Prostate gland (tissue), 2 donors: ENCODE data around the gene TRIM72. TPM values are rescaled to one million over a fixed set of nuclear protein-coding genes. Genes with fewer than 3 reads are reported as not detected.

Source experiments
- DNase-seq: peaks from one replicate; pipeline ENCODE4 v3.0.0-alpha.2; 2019; ENCODE audit warnings: low spot score
- H3K27ac ChIP-seq, 2 donors: fragments of 200-600 bp; sonication (generic); 2 replicates each; pipeline ENCODE4 v1.5.1; 2017 to 2019
- H3K27me3 ChIP-seq: fragments of 200-600 bp; sonication (generic); replicated peaks from 2 replicates; pipeline ENCODE4 v1.5.1; 2019; ENCODE audit not compliant: insufficient read depth
- H3K36me3 ChIP-seq, 2 donors: fragments of 200-600 bp; sonication (generic); 1 replicate in 1 of 2; 2 replicates in 1 of 2; pipeline versions ENCODE4 v1.5.1 to v1.8.1; 2017 to 2019
- H3K4me1 ChIP-seq: fragments of 200-600 bp; sonication (generic); replicated peaks from 2 replicates; pipeline ENCODE4 v1.5.1; 2019
- H3K4me3 ChIP-seq, 2 donors: fragments of 200-600 bp; sonication (generic); 2 replicates each; pipeline ENCODE4 v1.5.1; 2017 to 2019
- H3K9me3 ChIP-seq: fragments of 200-600 bp; sonication (generic); 2 replicates; pipeline ENCODE4 v1.5.1; 2017
- CTCF ChIP-seq, 4 experiments: fragments of 200-600 bp in 2 of 4; fragments of 450-650 bp in 2 of 4; sonication (generic) in 2 of 4; IDR thresholded peaks; 1 replicate in 3 of 4; 2 replicates in 1 of 4; pipeline ENCODE4 v1.5.1; 2016 to 2019; ENCODE audit warnings: antibody characterized with exemption in 4 of 4, mild to moderate bottlenecking in 2 of 4, moderate library complexity in 2 of 4
- POLR2A ChIP-seq: fragments of 450-650 bp; IDR thresholded peaks from one replicate; pipeline ENCODE4 v1.6.1; 2016; ENCODE audit warnings: antibody characterized with exemption, mild to moderate bottlenecking
- POLR2AphosphoS5 ChIP-seq: sonication (generic); formaldehyde crosslinking; IDR thresholded peaks from one replicate; pipeline ENCODE4 v1.6.1; 2017; ENCODE audit warnings: antibody characterized with exemption
- WGBS: methylation state at CpG from one replicate; pipeline ENCODE4 v1.1.5; 2018; 5-methylcytosine and 5-hydroxymethylcytosine counted together
- intact Hi-C: fragments of 100-400 bp; cut with DNase I; formaldehyde crosslinking; loops from one replicate; pipeline ENCODE4 v1.14.2; 2022
- total RNA-seq, 2 donors: library from RNA; depleted of rRNA; stranded (reverse); fragments of >200 nt; gene quantifications; one replicate each; pipeline ENCODE4 v1.1.0, GENCODE V29; 2016

TRIM72 gene
- total RNA-seq, 2 donors from 2014 or later: 0.23 to 3.9 TPM

GRCh38 chr16:31186930-31187807, 26.8 kb upstream of the TRIM72 start:
- TF ChIP-seq CTCF (IDR thresholded peaks at IDR 0.05): no peak
- TF ChIP-seq POLR2AphosphoS5: no peak
- no peak for TF ChIP-seq POLR2A
- Histone ChIP-seq H3K36me3 (peaks cover 34 to 51% of the 10 kb centered on the region in 2 donors), H3K27me3 (no peaks in the 10 kb centered on the region), H3K9me3 (no peaks in the 10 kb centered on the region), H3K4me1 (peaks cover 12% of the 10 kb centered on the region), H3K4me3 (no peak overlapping the region), H3K27ac (no peak overlapping the region)
- 75% methylated on average over 10 of the region's 10 CpGs for WGBS
- intact Hi-C loops: no loop called here
- DNase-seq: no peak

GRCh38 chr16:31187808-31188189, 26.1 kb upstream of the TRIM72 start:
- no peak for DNase-seq
- Histone ChIP-seq H3K27me3 (no peaks in the 10 kb centered on the region), H3K9me3 (no peaks in the 10 kb centered on the region), H3K4me1 (peaks cover 7% of the 10 kb centered on the region), H3K27ac (no peak overlapping the region), H3K36me3 (peaks cover 34 to 52% of the 10 kb centered on the region in 2 donors), H3K4me3 (no peak overlapping the region)
- TF ChIP-seq POLR2A (no peak), POLR2AphosphoS5 (no peak), CTCF (IDR thresholded peaks at IDR 0.05) (no peak)
- 73% methylated on average over 8 of the region's 8 CpGs for WGBS
- intact Hi-C loops: no loop called here

- WGBS: 87% methylated on average over 3 of the region's 3 CpGs
- Histone ChIP-seq H3K4me3 (no peak overlapping the region), H3K36me3 (peaks cover 34 to 57% of the 10 kb centered on the region in 2 donors), H3K27me3 (no peaks in the 10 kb centered on the region), H3K27ac (no peak overlapping the region), H3K4me1 (no peaks in the 10 kb centered on the region), H3K9me3 (no peaks in the 10 kb centered on the region)
- no peak for DNase-seq
- intact Hi-C loops: no loop called here
- TF ChIP-seq POLR2AphosphoS5 (no peak), POLR2A (no peak), CTCF (IDR thresholded peaks at IDR 0.05) (no peak)
Observed at GRCh38 chr16:31188450-31189411, 25.2 kb upstream of the TRIM72 start.

- H3K4me1 ChIP-seq: no peaks in the 10 kb centered on the region
- WGBS: 85% methylated on average over 2 of the region's 2 CpGs
- peaks cover 34 to 60% of the 10 kb centered on the region in 2 donors for H3K36me3 ChIP-seq
Observed at GRCh38 chr16:31189412-31189778, 24.5 kb upstream of the TRIM72 start.

More at GRCh38 chr16:31189412-31189778, 24.5 kb upstream of the TRIM72 start:
- Histone ChIP-seq H3K27me3 (no peaks in the 10 kb centered on the region), H3K27ac (no peak overlapping the region), H3K4me3 (no peak overlapping the region), H3K9me3 (no peaks in the 10 kb centered on the region)
- no peak for DNase-seq
- intact Hi-C loops: no loop called here
- TF ChIP-seq CTCF (IDR thresholded peaks at IDR 0.05) (no peak), POLR2A (no peak), POLR2AphosphoS5 (no peak)
